Caco-2 (cell line): Measurements from ENCODE around the gene GALK1. TPM values are rescaled to one million over a fixed set of nuclear protein-coding genes. Genes with fewer than 3 reads are reported as not detected.

Source experiments
- BruUV-seq: library from RNA; stranded (reverse); fragments of 400-500 nt; replicated peaks from 2 replicates; lab custom pipeline; 2021; lab: Mats Ljungman, UMichigan
- CTCF ChIA-PET: fragments of 300-600 bp; sonication (Branson Sonifier 250); formaldehyde crosslinking; loops from one replicate; lab custom pipeline; 2022; ENCODE audit warnings: antibody characterized with exemption; lab: Charles Lee
- POLR2A ChIA-PET: fragments of 300-600 bp; sonication (Branson Sonifier 250); formaldehyde crosslinking; loops from one replicate; lab custom pipeline; 2022; ENCODE audit warnings: antibody characterized with exemption; lab: Charles Lee
- DNase-seq, 2 experiments: peaks; one replicate each; pipeline versions ENCODE4 v3.0.0 to v3.0.0-alpha.2; 2020 to 2022
- H3K27me3 ChIP-seq: replicated peaks from 2 replicates; pipeline ENCODE4 v1.6.0; 2011; ENCODE audit warnings: low read length; ENCODE audit not compliant: control insufficient read depth, insufficient read depth
- H3K36me3 ChIP-seq: 2 replicates; pipeline ENCODE4 v1.5.1; 2011; ENCODE audit warnings: low read length; ENCODE audit not compliant: control insufficient read depth, insufficient read depth
- H3K4me1 ChIP-seq: fragments of 250-450 bp; sonication (Bioruptor Pico); 2 replicates; pipeline ENCODE4 v1.5.1; 2020; ENCODE audit warnings: mild to moderate bottlenecking
- H3K4me3 ChIP-seq: 2 replicates; pipeline ENCODE4 v1.5.1; 2011; ENCODE audit warnings: low read depth, mild to moderate bottlenecking, control low read depth, low read length
- H3K9me3 ChIP-seq: fragments of 250-450 bp; sonication (Bioruptor Pico); 2 replicates; pipeline ENCODE4 v1.5.1; 2020; ENCODE audit warnings: mild to moderate bottlenecking, moderate library complexity
- H3K27ac Mint-ChIP-seq: one replicate; pipeline ENCODE4 v1.8.0; 2022; ENCODE audit warnings: mixed read lengths; ENCODE audit not compliant: unreplicated experiment
- H3K27me3 Mint-ChIP-seq: one replicate; pipeline ENCODE4 v1.8.0; 2022; ENCODE audit warnings: mixed read lengths; ENCODE audit not compliant: insufficient read depth, unreplicated experiment
- H3K36me3 Mint-ChIP-seq: one replicate; pipeline ENCODE4 v1.8.0; 2022; ENCODE audit warnings: mild to moderate bottlenecking, mixed read lengths; ENCODE audit not compliant: insufficient read depth, unreplicated experiment
- H3K4me1 Mint-ChIP-seq: one replicate; pipeline ENCODE4 v1.8.0; 2022; ENCODE audit warnings: low read depth, mixed read lengths; ENCODE audit not compliant: unreplicated experiment
- H3K4me3 Mint-ChIP-seq: one replicate; pipeline ENCODE4 v1.8.0; 2022; ENCODE audit warnings: mild to moderate bottlenecking, moderate library complexity, mixed read lengths; ENCODE audit not compliant: unreplicated experiment
- H3K9me3 Mint-ChIP-seq: one replicate; pipeline ENCODE4 v1.8.0; 2022; ENCODE audit warnings: mixed read lengths; ENCODE audit not compliant: unreplicated experiment
- intact Hi-C: fragments of 100-400 bp; cut with micrococcal nuclease; formaldehyde crosslinking; loops from one replicate; pipeline ENCODE4 v1.10.0; 2022; ENCODE audit not compliant: unreplicated experiment
- total RNA-seq: library from RNA; stranded (reverse); gene quantifications from 2 replicates; pipeline ENCODE4 v1.2.3, GENCODE V29; 2022
- TF ChIP-seq, protein P1 (sequence below), 2 experiments: fragments of 200-600 bp in 1 of 2; IDR thresholded peaks; 1 replicate in 1 of 2; 2 replicates in 1 of 2; pipeline versions ENCODE4 v1.5.1 to v1.8.0; 2011 to 2022; ENCODE audit warnings: antibody characterized with exemption in 1 of 2, control low read depth in 1 of 2, inconsistent platforms in 1 of 2, low read depth in 1 of 2, low read length in 1 of 2, mild to moderate bottlenecking in 1 of 2, moderate library complexity in 1 of 2; ENCODE audit not compliant: insufficient read depth in 1 of 2, severe bottlenecking in 1 of 2, unreplicated experiment in 1 of 2

Gene GALK1
- total RNA-seq, 1 experiment from 2014 or later, result 41.1 TPM

DNA sequence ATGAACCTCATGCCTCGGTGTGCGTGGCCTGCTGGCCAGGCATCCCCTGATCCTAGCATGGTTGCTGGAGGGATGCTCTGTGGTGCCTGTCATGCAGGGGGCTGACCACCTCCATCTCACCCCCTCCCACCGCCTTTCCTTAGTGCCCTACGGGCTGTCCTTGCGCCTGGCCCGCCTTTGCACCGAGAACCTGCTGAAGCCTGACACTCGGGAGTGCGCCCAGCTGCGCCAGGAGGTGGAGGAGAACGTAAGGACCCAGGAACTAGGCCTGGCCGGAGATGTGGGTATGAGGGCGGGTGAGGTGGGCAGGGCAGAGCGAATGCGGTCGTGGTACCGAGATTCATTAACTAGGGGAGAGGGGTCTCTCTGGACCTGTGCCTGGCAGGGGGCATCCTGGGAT, 24.8 kb downstream of the GALK1 start:
- no peaks in the 10 kb centered on the region for H3K9me3 ChIP-seq
- H3K36me3 ChIP-seq, result no peaks in the 10 kb centered on the region
- no peak overlapping the region for H3K4me3 Mint-ChIP-seq
- DNase-seq, result no peak
- no peaks in the 10 kb centered on the region for H3K27me3 ChIP-seq
- no peaks in the 10 kb centered on the region for H3K4me1 Mint-ChIP-seq
- H3K27ac Mint-ChIP-seq, result no peak overlapping the region
- ChIA-PET POLR2A (no interaction called here), CTCF (interaction anchor here (0.5 kb wide), 1 partner anchor 106 kb away, joined by 3 read pairs; no protein-coding TSS in a partner anchor)
- no peaks in the 10 kb centered on the region for H3K9me3 Mint-ChIP-seq
- no peak overlapping the region for H3K4me3 ChIP-seq
- H3K36me3 Mint-ChIP-seq, result peaks cover 12% of the 10 kb centered on the region
- no peaks in the 10 kb centered on the region for H3K27me3 Mint-ChIP-seq
- no peaks in the 10 kb centered on the region for H3K4me1 ChIP-seq
- no TSS peak for BruUV-seq
- TF ChIP-seq, protein P1, sequence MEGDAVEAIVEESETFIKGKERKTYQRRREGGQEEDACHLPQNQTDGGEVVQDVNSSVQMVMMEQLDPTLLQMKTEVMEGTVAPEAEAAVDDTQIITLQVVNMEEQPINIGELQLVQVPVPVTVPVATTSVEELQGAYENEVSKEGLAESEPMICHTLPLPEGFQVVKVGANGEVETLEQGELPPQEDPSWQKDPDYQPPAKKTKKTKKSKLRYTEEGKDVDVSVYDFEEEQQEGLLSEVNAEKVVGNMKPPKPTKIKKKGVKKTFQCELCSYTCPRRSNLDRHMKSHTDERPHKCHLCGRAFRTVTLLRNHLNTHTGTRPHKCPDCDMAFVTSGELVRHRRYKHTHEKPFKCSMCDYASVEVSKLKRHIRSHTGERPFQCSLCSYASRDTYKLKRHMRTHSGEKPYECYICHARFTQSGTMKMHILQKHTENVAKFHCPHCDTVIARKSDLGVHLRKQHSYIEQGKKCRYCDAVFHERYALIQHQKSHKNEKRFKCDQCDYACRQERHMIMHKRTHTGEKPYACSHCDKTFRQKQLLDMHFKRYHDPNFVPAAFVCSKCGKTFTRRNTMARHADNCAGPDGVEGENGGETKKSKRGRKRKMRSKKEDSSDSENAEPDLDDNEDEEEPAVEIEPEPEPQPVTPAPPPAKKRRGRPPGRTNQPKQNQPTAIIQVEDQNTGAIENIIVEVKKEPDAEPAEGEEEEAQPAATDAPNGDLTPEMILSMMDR (IDR thresholded peaks at IDR 0.05; ENCODE audit: insufficient read depth in 1 of 2, low read depth in 1 of 2, low read length in 1 of 2, severe bottlenecking in 1 of 2, unreplicated experiment in 1 of 2), result no peak
- intact Hi-C loops, result no loop called here

DNA sequence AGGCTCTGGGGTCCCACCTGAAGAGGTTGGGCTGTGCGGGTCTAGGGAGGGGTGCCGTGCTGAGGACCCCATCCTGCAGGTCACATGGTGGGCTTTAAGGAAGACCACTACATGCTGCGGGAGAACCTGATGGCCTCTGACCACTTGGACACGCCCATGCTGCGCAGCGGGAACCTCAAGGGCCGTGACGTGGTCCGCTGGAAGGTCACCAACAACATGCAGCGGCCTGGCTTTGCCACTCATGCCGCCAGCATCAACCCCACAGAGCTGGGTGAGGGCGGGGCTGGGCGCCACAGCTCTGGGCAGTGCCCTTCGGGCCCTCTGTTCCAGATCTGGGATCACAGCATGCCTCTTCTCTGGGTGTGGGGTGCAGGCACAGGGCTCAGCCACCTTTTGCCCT, 25.2 kb downstream of the GALK1 start:
- Mint-ChIP-seq H3K27ac (no peak overlapping the region), H3K4me3 (no peak overlapping the region), H3K36me3 (peaks cover 12% of the 10 kb centered on the region), H3K9me3 (no peaks in the 10 kb centered on the region), H3K27me3 (no peaks in the 10 kb centered on the region), H3K4me1 (no peaks in the 10 kb centered on the region)
- H3K27me3 ChIP-seq, result no peaks in the 10 kb centered on the region
- intact Hi-C loops, result no loop called here
- TF ChIP-seq, protein P1 (IDR thresholded peaks at IDR 0.05; ENCODE audit: insufficient read depth in 1 of 2, low read depth in 1 of 2, low read length in 1 of 2, severe bottlenecking in 1 of 2, unreplicated experiment in 1 of 2), result no peak
- H3K4me1 ChIP-seq, result no peaks in the 10 kb centered on the region
- no peaks in the 10 kb centered on the region for H3K36me3 ChIP-seq
- DNase-seq, result no peak
- CTCF ChIA-PET, result interaction anchor here (0.5 kb wide), 1 partner anchor 106 kb away, joined by 3 read pairs; no protein-coding TSS in a partner anchor
- H3K4me3 ChIP-seq, result no peak overlapping the region
- POLR2A ChIA-PET, result no interaction called here
- BruUV-seq, result no TSS peak
- no peaks in the 10 kb centered on the region for H3K9me3 ChIP-seq

DNA sequence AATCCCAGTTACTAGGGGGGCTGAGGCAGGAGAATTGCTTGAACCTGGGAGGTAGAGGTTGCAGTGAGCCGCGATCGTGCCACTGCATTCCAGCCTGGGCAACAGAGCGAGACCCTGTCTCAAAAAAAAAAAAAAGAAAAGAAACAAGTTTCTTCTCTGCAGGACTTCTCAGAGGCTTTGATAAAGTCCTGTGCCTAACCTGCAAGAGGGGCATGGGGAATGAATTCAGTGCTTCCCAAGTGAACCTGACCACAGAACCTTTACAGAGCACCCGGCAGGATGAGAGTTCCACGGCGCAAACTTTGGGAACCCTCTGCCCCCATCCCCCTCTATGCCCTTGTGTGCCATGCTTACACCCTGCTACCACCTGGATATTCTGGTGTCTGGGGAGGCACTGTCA, 25.8 kb downstream of the GALK1 start:
- H3K36me3 ChIP-seq, result no peaks in the 10 kb centered on the region
- Mint-ChIP-seq H3K4me1 (no peaks in the 10 kb centered on the region), H3K9me3 (no peaks in the 10 kb centered on the region), H3K27me3 (no peaks in the 10 kb centered on the region), H3K4me3 (no peak overlapping the region), H3K36me3 (peaks cover 12% of the 10 kb centered on the region), H3K27ac (no peak overlapping the region)
- BruUV-seq, result no TSS peak
- DNase-seq, result no peak
- ChIA-PET POLR2A (no interaction called here), CTCF (interaction anchor here (1.7 kb wide), 1 partner anchor 106 kb away, joined by 9 read pairs; the partner anchor contains the start of gene SMIM5)
- no peaks in the 10 kb centered on the region for H3K4me1 ChIP-seq
- H3K9me3 ChIP-seq, result no peaks in the 10 kb centered on the region
- intact Hi-C loops, result no loop called here
- TF ChIP-seq, protein P1 (IDR thresholded peaks at IDR 0.05; ENCODE audit: insufficient read depth in 1 of 2, low read depth in 1 of 2, low read length in 1 of 2, severe bottlenecking in 1 of 2, unreplicated experiment in 1 of 2), result no peak
- no peaks in the 10 kb centered on the region for H3K27me3 ChIP-seq
- no peak overlapping the region for H3K4me3 ChIP-seq
